Ovary (tissue), 9 donors: ENCODE data around the gene C3orf33. TPM values are rescaled to one million over a fixed set of nuclear protein-coding genes. Genes with fewer than 3 reads are reported as not detected.

Source experiments
- DNase-seq, 5 donors: peaks; one replicate each; pipeline ENCODE4 v3.0.0-alpha.2; 2019 to 2020
- H3K27ac ChIP-seq, 2 donors: fragments of 200-600 bp; one replicate each; pipeline versions ENCODE4 v1.5.1 to v1.8.0; 2019 to 2022
- H3K27me3 ChIP-seq: fragments of 200-600 bp; one replicate; pipeline ENCODE4 v1.8.0; 2022
- H3K36me3 ChIP-seq: fragments of 200-600 bp; sonication (generic); one replicate; pipeline ENCODE4 v1.5.1; 2019
- H3K4me1 ChIP-seq: one replicate; pipeline ENCODE4 v1.8.1; 2013; ENCODE audit warnings: mild to moderate bottlenecking, moderate library complexity; ENCODE audit not compliant: insufficient read depth
- H3K4me3 ChIP-seq: fragments of 200-600 bp; sonication (generic); one replicate; pipeline ENCODE4 v1.5.1; 2017
- H3K9me3 ChIP-seq, 2 donors: fragments of 200-600 bp in 1 of 2; sonication (generic) in 1 of 2; one replicate each; pipeline versions ENCODE4 v1.5.1 to v1.8.1; 2013 to 2019; ENCODE audit warnings: mild to moderate bottlenecking in 1 of 2, moderate library complexity in 1 of 2
- EP300 ChIP-seq: sonication (generic); formaldehyde crosslinking; IDR thresholded peaks from one replicate; pipeline ENCODE4 v1.6.1; 2017; ENCODE audit warnings: antibody characterized with exemption
- POLR2A ChIP-seq: fragments of 450-650 bp; IDR thresholded peaks from one replicate; pipeline ENCODE4 v1.6.1; 2017; ENCODE audit warnings: antibody characterized with exemption, mild to moderate bottlenecking, moderate library complexity
- WGBS, 3 donors: extraction: QIAGEN DNeasy Blood & Tissue Kit in 1 of 3; methylation state at CpG; one replicate each; pipeline versions ENCODE4 v1.1.5 to v1.1.7; 2013 to 2017; 5-methylcytosine and 5-hydroxymethylcytosine counted together
- intact Hi-C, 4 donors: fragments of 100-400 bp; cut with DNase I; formaldehyde crosslinking; loops; one replicate each; pipeline versions ENCODE4 v1.11.0 to v1.15.1; 2022 to 2023
- polyA plus RNA-seq, 2 donors: library from polyadenylated mRNA; stranded (reverse); fragments of 200-250 nt in 1 of 2; fragments of 350-450 nt in 1 of 2; fragmentation: Illumina TruSeq in 1 of 2; extraction: RNeasy Lipid Tissue Mini Kit (QIAGEN cat#74804) in 1 of 2; gene quantifications; one replicate each; pipeline ENCODE4 v1.2.3, GENCODE V29; 2013 to 2014
- total RNA-seq, 7 donors: library from RNA; depleted of rRNA in 2 of 7; stranded (reverse); fragments of >200 nt in 2 of 7; fragmentation: NEBNext Ultra II Directional in 3 of 7; extraction: Animal tissue kit (Norgen Biotek cat#: 25700) in 3 of 7; gene quantifications; one replicate each; pipeline versions ENCODE4 v1.1.0 to v1.2.4, GENCODE V29; 2016 to 2023
- TF ChIP-seq, protein P1 (sequence below), 3 donors: fragments of 450-650 bp in 2 of 3; fragments of 200-600 bp in 1 of 3; IDR thresholded peaks; one replicate each; pipeline versions ENCODE4 v1.5.1 to v1.8.0; 2016 to 2022; ENCODE audit warnings: antibody characterized with exemption in 3 of 3, mild to moderate bottlenecking in 1 of 3
- donor health status: DM: no; HTN: no; CAD: no; lungs with moderate emphysema.
- donor health status: DM: no; HTN: no; CAD: no.
- donor health status: Bipolar disorder and iron deficiency.
- donor health status: DM: yes; HTN: yes; CAD: no.
- donor health status: DM: no; HTN: no; CAD: no.
- donor health status: DM: yes; HTN: yes; CAD: no.

C3orf33 gene
- total and polyA plus RNA-seq, 9 donors: 4.5 to 7.6 (median 6.3) TPM

DNA sequence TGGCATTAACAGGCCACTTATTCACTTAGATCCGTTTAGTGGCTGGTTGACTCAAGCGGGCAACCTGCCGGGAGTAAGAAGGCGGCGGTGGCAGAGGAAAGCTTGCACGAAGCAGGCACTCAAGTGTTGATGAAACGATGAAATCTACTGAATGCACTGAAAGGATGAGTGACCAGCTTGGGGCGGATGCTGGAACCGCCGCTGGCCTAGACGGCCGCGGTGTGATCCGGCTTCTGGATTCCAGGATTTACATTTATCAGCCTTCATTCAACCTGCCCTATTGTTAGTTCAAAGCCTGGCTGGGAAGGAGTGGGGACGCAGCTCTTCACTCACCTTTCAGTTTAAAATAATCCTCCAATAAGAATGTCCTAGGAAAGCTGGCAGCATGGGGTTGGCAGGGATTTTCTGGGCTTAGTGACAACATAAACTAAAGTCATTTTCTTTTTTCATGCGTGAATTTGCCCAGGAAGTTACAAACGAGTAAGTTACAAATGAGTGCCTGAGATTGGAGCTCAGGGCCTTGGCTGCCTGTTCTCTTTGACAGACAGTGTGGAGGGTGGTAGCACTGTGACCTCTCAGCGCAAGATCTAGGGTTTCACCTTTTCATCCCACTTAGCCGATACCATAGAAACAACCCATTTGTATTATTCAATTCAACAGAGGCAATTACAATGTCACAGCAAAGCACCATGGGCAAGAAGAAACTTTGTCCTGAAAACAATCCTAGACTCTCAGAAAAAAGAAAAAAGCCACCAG, 60.1 kb downstream of the C3orf33 start:
- H3K27ac ChIP-seq: no peak overlapping the region
- intact Hi-C loops: no loop called here
- no peak for DNase-seq

DNA sequence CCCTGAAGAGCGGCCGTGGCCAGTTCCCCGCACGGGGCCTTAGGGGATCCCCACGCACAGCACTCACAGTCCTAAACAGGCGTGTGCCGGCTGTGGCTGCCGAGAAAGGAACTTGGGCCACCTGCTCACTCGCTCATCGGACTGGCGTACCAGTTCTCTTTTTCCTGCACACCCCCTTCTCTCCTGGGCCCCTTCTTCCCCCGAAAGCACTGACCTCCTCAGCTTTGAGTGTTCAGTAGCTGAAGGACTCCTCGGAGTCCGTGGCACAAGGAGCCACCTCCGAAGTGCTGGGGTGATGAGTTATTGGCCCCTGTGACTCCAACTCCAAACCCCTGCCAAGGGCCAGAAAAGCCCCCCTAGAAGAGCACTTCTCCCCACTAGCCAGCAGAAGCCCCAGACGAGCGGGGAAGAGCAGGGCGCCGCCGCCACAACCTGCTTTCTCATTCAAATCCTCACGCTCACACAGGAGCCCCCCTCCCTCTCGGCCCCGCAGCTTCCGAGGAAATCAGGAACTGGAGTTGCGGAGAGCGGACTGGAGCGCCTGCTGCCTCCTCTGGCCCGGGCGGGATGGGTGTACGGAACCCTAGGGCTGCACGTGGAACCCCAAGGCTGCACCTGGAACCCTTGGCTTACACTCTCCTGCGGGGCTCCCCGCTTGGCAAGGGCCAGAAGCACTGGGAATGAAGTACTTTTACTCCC, 61.3 kb downstream of the C3orf33 start, which contains the start of gene PLCH1:
Gene PLCH1 (minus strand): TSS at position 446 of the 699 bp plus-strand sequence. CDS start 40,847 bp downstream, outside the sequence.
- H3K27ac ChIP-seq: no peak within 1 kb of the TSS
- no peaks in the 10 kb centered on the region for H3K27me3 ChIP-seq
- peak; percentile 27 to 63 (median 53) for DNase-seq
- TF ChIP-seq EP300: no peak
- TF ChIP-seq, protein P1, sequence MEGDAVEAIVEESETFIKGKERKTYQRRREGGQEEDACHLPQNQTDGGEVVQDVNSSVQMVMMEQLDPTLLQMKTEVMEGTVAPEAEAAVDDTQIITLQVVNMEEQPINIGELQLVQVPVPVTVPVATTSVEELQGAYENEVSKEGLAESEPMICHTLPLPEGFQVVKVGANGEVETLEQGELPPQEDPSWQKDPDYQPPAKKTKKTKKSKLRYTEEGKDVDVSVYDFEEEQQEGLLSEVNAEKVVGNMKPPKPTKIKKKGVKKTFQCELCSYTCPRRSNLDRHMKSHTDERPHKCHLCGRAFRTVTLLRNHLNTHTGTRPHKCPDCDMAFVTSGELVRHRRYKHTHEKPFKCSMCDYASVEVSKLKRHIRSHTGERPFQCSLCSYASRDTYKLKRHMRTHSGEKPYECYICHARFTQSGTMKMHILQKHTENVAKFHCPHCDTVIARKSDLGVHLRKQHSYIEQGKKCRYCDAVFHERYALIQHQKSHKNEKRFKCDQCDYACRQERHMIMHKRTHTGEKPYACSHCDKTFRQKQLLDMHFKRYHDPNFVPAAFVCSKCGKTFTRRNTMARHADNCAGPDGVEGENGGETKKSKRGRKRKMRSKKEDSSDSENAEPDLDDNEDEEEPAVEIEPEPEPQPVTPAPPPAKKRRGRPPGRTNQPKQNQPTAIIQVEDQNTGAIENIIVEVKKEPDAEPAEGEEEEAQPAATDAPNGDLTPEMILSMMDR (IDR thresholded peaks at IDR 0.05): no peak
- no peak for TF ChIP-seq POLR2A
- 0 to 1% (median 1%) methylated on average over 33 of the region's 33 CpGs for WGBS, 3 donors
- no peaks in the 10 kb centered on the region for H3K36me3 ChIP-seq
- H3K4me3 ChIP-seq: peak within 1 kb of the TSS; percentile 46
- no peaks in the 10 kb centered on the region for H3K9me3 ChIP-seq
- intact Hi-C loops: no loop called here
- H3K4me1 ChIP-seq: peaks cover 1% of the 10 kb centered on the region

More for the DNA sequence above, 60.1 kb downstream of the C3orf33 start:
- Histone ChIP-seq H3K36me3 (no peaks in the 10 kb centered on the region), H3K4me3 (no peak overlapping the region), H3K9me3 (no peaks in the 10 kb centered on the region), H3K4me1 (peaks cover 1% of the 10 kb centered on the region), H3K27me3 (no peaks in the 10 kb centered on the region)
- whole genome bisulfite sequencing, 3 donors: 33 to 44% (median 40%) methylated on average over 19 of the region's 19 CpGs
- TF ChIP-seq POLR2A (no peak), EP300 (no peak)
- TF ChIP-seq, protein P1 (IDR thresholded peaks at IDR 0.05): no peak

DNA sequence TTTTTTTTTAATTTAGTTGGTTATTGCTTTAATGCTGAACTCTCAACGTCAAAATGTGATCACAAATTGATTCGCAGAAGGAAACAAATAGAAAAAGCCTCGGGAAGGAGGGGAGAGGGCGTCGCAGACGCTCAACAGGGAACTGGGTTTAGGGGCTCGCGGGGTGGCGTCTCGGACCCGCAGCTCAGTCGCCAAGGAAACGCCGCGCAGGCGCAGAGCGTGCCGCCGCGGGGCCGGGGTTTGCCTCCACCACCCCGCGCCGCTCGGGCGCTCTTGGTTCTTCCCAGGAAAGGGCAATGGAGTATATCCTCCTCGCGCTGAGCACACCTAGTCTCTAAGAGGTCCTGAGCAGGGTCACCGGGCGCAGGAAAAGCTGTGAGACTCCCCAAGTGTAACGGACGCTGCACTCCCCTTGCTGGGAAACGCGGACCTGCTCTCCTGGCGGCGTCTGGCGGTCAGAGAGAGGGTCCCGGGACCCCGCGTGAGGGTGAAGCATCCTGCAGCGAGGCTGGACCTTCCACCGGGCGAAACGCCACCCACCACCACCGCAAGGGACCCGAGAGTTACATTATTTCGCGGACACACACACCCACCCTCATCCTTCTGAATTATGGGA, 62.0 kb downstream of the C3orf33 start:
- intact Hi-C loops: no loop called here
- Histone ChIP-seq H3K27me3 (no peaks in the 10 kb centered on the region), H3K27ac (no peak overlapping the region), H3K9me3 (no peaks in the 10 kb centered on the region), H3K4me3 (peak overlapping the region; percentile 46), H3K4me1 (peaks cover 1% of the 10 kb centered on the region), H3K36me3 (no peaks in the 10 kb centered on the region)
- WGBS, 3 donors: 0 to 1% (median 1%) methylated on average over 45 to 48 of the region's 48 CpGs
- DNase-seq: peak; percentile 31 to 69 (median 42)
- no peak for TF ChIP-seq POLR2A
- TF ChIP-seq EP300: no peak
- TF ChIP-seq, protein P1 (IDR thresholded peaks at IDR 0.05): no peak

DNA sequence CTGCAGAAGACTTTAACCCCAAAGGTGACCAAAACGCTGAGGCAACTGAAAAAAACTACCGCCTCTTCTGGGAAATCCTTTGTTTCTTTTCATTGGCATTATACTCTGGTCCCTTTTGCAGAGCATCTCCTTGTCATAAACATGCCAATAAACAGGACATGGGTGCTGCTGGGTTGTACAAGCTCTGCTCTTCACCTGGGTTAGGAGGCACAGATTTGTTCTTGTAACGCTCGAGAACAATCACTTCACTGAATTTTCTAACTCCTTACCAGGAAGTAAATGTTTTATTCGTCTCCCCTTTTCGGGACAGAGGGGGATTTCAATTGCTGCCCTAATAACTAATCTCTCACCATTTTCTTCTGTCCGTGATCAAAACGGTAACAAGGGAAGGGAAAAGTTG, 62.5 kb downstream of the C3orf33 start:
- intact Hi-C loops: no loop called here
- WGBS, 3 donors: 11 to 14% (median 12%) methylated on average over 8 of the region's 8 CpGs

More for the DNA sequence above, 62.5 kb downstream of the C3orf33 start:
- Histone ChIP-seq H3K27me3 (no peaks in the 10 kb centered on the region), H3K9me3 (no peaks in the 10 kb centered on the region), H3K4me1 (peaks cover 1% of the 10 kb centered on the region), H3K36me3 (no peaks in the 10 kb centered on the region), H3K4me3 (peak overlapping the region; percentile 46), H3K27ac (no peak overlapping the region)
- no peak for DNase-seq
- TF ChIP-seq POLR2A (no peak), EP300 (no peak)
- TF ChIP-seq, protein P1 (IDR thresholded peaks at IDR 0.05): no peak
